ENCODE data around the gene DNAH6.

DNAH6 gene

DNA sequence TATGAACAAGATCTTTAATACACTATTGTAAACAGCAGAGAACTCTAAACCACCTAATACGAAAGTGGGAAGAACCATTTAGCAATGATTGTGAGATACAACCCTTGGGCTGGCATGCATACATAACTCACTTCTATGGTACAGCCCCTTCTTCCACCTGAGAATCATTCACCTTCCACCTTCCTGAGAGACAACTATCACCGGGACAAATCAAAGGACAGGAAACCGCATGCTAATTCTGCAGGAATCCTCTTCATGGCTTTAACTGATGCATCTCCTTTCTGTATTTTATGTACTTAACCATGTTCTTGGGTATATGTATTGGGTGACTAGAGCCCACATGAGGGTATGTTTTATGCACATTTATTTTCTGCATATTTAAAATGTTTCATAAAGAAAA, 241.3 kb downstream of the DNAH6 start:
- H3K4me2 ChIP-seq (ENCODE audit: low read depth, low read length, poor library complexity, severe bottlenecking), result no peak overlapping the region
- H2AFZ ChIP-seq (ENCODE audit: low read depth, low read length, severe bottlenecking), result no peak overlapping the region
- H3K36me3 ChIP-seq (ENCODE audit: low read length), result no peaks in the 10 kb centered on the region
- H4K20me1 ChIP-seq (ENCODE audit: low read depth, low read length), result no peaks in the 10 kb centered on the region
- no peak overlapping the region for H3K27ac ChIP-seq (ENCODE audit: low read depth, low read length)
- H3K9ac ChIP-seq (ENCODE audit: low read length), result no peak overlapping the region
- H3K9me2 ChIP-seq (replicated peaks; ENCODE audit: insufficient read depth, low read length), result no peaks in the 10 kb centered on the region
- H3K9me3 ChIP-seq (ENCODE audit: insufficient read depth, low read length), result no peaks in the 10 kb centered on the region
- no peak overlapping the region for H3K4me3 ChIP-seq (ENCODE audit: insufficient read depth, low read length, poor library complexity, severe bottlenecking)
- H3K27me3 ChIP-seq (ENCODE audit: low read length), result no peaks in the 10 kb centered on the region
- no peaks in the 10 kb centered on the region for H3K79me2 ChIP-seq (ENCODE audit: insufficient read depth, low read length)
- TF ChIP-seq, protein P1, sequence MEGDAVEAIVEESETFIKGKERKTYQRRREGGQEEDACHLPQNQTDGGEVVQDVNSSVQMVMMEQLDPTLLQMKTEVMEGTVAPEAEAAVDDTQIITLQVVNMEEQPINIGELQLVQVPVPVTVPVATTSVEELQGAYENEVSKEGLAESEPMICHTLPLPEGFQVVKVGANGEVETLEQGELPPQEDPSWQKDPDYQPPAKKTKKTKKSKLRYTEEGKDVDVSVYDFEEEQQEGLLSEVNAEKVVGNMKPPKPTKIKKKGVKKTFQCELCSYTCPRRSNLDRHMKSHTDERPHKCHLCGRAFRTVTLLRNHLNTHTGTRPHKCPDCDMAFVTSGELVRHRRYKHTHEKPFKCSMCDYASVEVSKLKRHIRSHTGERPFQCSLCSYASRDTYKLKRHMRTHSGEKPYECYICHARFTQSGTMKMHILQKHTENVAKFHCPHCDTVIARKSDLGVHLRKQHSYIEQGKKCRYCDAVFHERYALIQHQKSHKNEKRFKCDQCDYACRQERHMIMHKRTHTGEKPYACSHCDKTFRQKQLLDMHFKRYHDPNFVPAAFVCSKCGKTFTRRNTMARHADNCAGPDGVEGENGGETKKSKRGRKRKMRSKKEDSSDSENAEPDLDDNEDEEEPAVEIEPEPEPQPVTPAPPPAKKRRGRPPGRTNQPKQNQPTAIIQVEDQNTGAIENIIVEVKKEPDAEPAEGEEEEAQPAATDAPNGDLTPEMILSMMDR (IDR thresholded peaks at IDR 0.05; ENCODE audit: insufficient read depth, low read length, poor library complexity, severe bottlenecking), result no peak
- TF ChIP-seq EZH2phosphoT487 (conservative IDR thresholded peaks at IDR 0.05; ENCODE audit: low read length), result no peak
- H3F3A ChIP-seq (ENCODE audit: insufficient read depth), result no peaks in the 10 kb centered on the region

DNA sequence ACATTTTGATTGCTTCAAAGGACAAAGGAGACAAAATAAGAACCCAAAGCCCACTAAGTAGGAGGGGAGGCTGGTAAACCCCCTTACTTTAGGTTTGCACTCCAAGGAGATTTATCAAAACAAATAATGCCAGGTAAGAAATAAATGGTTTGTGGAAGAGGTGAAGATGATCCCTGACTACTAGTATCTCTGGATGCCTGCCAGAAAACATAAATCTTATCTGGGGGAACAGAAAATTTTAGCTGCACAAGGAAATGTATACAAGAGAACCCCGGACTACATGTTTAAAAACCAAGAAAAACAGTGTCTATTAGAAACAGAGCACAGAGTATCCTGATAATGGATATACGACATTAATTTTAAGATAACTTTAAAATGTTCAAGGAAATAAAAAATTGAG, 250.5 kb downstream of the DNAH6 start:
- Histone ChIP-seq H3K4me3 (ENCODE audit: insufficient read depth, low read length, poor library complexity, severe bottlenecking) (no peak overlapping the region), H3K36me3 (ENCODE audit: low read length) (no peaks in the 10 kb centered on the region), H3K27me3 (ENCODE audit: low read length) (no peaks in the 10 kb centered on the region), H3K9me3 (ENCODE audit: insufficient read depth, low read length) (no peaks in the 10 kb centered on the region), H3K9ac (ENCODE audit: low read length) (no peak overlapping the region), H3K79me2 (ENCODE audit: insufficient read depth, low read length) (no peaks in the 10 kb centered on the region), H3K9me2 (replicated peaks; ENCODE audit: insufficient read depth, low read length) (no peaks in the 10 kb centered on the region), H3K4me2 (ENCODE audit: low read depth, low read length, poor library complexity, severe bottlenecking) (no peak overlapping the region), H3F3A (ENCODE audit: insufficient read depth) (no peaks in the 10 kb centered on the region), H2AFZ (ENCODE audit: low read depth, low read length, severe bottlenecking) (no peak overlapping the region), H3K27ac (ENCODE audit: low read depth, low read length) (no peak overlapping the region), H4K20me1 (ENCODE audit: low read depth, low read length) (no peaks in the 10 kb centered on the region)
- TF ChIP-seq, protein P1 (IDR thresholded peaks at IDR 0.05; ENCODE audit: insufficient read depth, low read length, poor library complexity, severe bottlenecking), result no peak
- TF ChIP-seq EZH2phosphoT487 (conservative IDR thresholded peaks at IDR 0.05; ENCODE audit: low read length), result no peak

DNA sequence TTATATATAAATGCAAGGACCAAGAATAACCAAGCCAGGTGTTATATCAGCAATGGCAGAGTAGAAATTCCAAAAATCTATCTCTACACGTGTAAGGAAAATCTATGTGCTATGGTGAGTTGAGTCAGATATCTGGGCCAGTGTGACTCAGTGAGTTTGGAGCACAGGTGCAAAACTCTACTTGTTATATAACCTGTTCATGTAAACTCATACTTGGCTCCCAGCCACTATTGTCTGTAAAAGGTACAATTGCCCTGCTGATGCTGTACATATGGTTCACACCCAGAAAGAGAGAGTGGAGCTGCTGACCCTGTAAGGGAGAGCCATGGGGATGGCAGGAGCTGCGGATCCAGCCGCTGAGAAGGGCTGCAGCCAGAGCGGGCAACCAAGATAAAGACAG, 252.5 kb downstream of the DNAH6 start:
- Histone ChIP-seq H4K20me1 (ENCODE audit: low read depth, low read length) (no peaks in the 10 kb centered on the region), H3K9ac (ENCODE audit: low read length) (no peak overlapping the region), H3K4me3 (ENCODE audit: insufficient read depth, low read length, poor library complexity, severe bottlenecking) (no peak overlapping the region), H3F3A (ENCODE audit: insufficient read depth) (no peaks in the 10 kb centered on the region), H3K9me3 (ENCODE audit: insufficient read depth, low read length) (no peaks in the 10 kb centered on the region), H2AFZ (ENCODE audit: low read depth, low read length, severe bottlenecking) (no peak overlapping the region), H3K27me3 (ENCODE audit: low read length) (no peaks in the 10 kb centered on the region), H3K9me2 (replicated peaks; ENCODE audit: insufficient read depth, low read length) (no peaks in the 10 kb centered on the region), H3K79me2 (ENCODE audit: insufficient read depth, low read length) (no peaks in the 10 kb centered on the region), H3K36me3 (ENCODE audit: low read length) (no peaks in the 10 kb centered on the region), H3K4me2 (ENCODE audit: low read depth, low read length, poor library complexity, severe bottlenecking) (no peak overlapping the region), H3K27ac (ENCODE audit: low read depth, low read length) (no peak overlapping the region)
- no peak for TF ChIP-seq EZH2phosphoT487 (conservative IDR thresholded peaks at IDR 0.05; ENCODE audit: low read length)
- TF ChIP-seq, protein P1 (IDR thresholded peaks at IDR 0.05; ENCODE audit: insufficient read depth, low read length, poor library complexity, severe bottlenecking), result no peak
